MG63 (cell line): Measurements from ENCODE around the gene TAS2R40. TPM values are rescaled to one million over a fixed set of nuclear protein-coding genes. Genes with fewer than 3 reads are reported as not detected.
"Not testable (repeated sequence)": the region's sequence is repeated elsewhere in the genome, so short reads cannot be mapped to it uniquely, and the experiment has no call there.

Experiments
- DNase-seq: peaks from one replicate; pipeline ENCODE4 v3.0.0-alpha.2; 2020
- H3K27me3 ChIP-seq: fragments of 250-450 bp; sonication (Bioruptor Pico); 2 replicates; pipeline ENCODE4 v1.5.1; 2020; ENCODE audit warnings: mild to moderate bottlenecking, moderate library complexity
- H3K36me3 ChIP-seq: fragments of 250-450 bp; sonication (Bioruptor Pico); 2 replicates; pipeline ENCODE4 v1.5.1; 2020; ENCODE audit warnings: mild to moderate bottlenecking, moderate library complexity
- H3K4me3 ChIP-seq: fragments of 250-450 bp; sonication (Bioruptor Pico); 2 replicates; pipeline ENCODE4 v1.5.1; 2020; ENCODE audit warnings: mild to moderate bottlenecking, moderate library complexity
- H3K9me3 ChIP-seq: fragments of 250-450 bp; sonication (Bioruptor Pico); 2 replicates; pipeline ENCODE4 v1.5.1; 2020; ENCODE audit warnings: mild to moderate bottlenecking, moderate library complexity
- total RNA-seq: library from RNA; depleted of rRNA; stranded (reverse); fragments of >200 nt; shearing (Covaris generic); gene quantifications from 2 replicates; pipeline ENCODE4 v1.2.3, GENCODE V29; 2014; ENCODE audit warnings: low replicate concordance; rRNA removed

TAS2R40 gene
- total RNA-seq, 1 experiment from 2014 or later = not detected

GRCh38 chr7:143261901-143262300, 40.1 kb downstream of the TAS2R40 start:
- no peak for DNase-seq
- H3K4me3 ChIP-seq = no peak overlapping the region
- H3K27me3 ChIP-seq = no peaks in the 10 kb centered on the region
- H3K36me3 ChIP-seq = no peaks in the 10 kb centered on the region
- no peaks in the 10 kb centered on the region for H3K9me3 ChIP-seq

- DNase-seq = peak; percentile 75
- Histone ChIP-seq H3K4me3 (peak within 1 kb of the TSS; percentile 79), H3K27me3 (no peaks in the 10 kb centered on the region), H3K9me3 (no peaks in the 10 kb centered on the region), H3K36me3 (no peaks in the 10 kb centered on the region)
Observed at GRCh38 chr7:143263266-143264195, 41.7 kb downstream of the TAS2R40 start, which contains the start of gene GSTK1. Gene GSTK1 (plus strand): TSS chr7:143263441. CDS start chr7:143263514, 73 bp downstream.

GRCh38 chr7:143264196-143264568, 42.3 kb downstream of the TAS2R40 start:
- H3K9me3 ChIP-seq, H3K36me3 ChIP-seq, DNase-seq, H3K27me3 ChIP-seq: not testable (repeated sequence)
- H3K4me3 ChIP-seq = peak overlapping the region; percentile 79

- no peak for DNase-seq
- Histone ChIP-seq H3K4me3 (no peak overlapping the region), H3K36me3 (no peaks in the 10 kb centered on the region), H3K27me3 (no peaks in the 10 kb centered on the region), H3K9me3 (no peaks in the 10 kb centered on the region)
Observed at GRCh38 chr7:143265017-143265693, 43.3 kb downstream of the TAS2R40 start.

GRCh38 chr7:143269251-143269650, 47.4 kb downstream of the TAS2R40 start:
- Histone ChIP-seq H3K27me3 (no peaks in the 10 kb centered on the region), H3K36me3 (no peaks in the 10 kb centered on the region), H3K9me3 (no peaks in the 10 kb centered on the region), H3K4me3 (no peak overlapping the region)
- no peak for DNase-seq

GRCh38 chr7:143271240-143271639, 49.4 kb downstream of the TAS2R40 start:
- H3K9me3 ChIP-seq = no peaks in the 10 kb centered on the region
- no peak for DNase-seq
- H3K36me3 ChIP-seq = no peaks in the 10 kb centered on the region
- H3K27me3 ChIP-seq = no peaks in the 10 kb centered on the region
- no peak overlapping the region for H3K4me3 ChIP-seq

Other genes with a start within 250 kb of the TAS2R40 start
- gene OR9A2, start 194.9 kb upstream of the TAS2R40 start, total RNA-seq = not detected in 2 replicates
- not detected in 2 replicates for gene OR6V1, start 169.7 kb upstream of the TAS2R40 start, total RNA-seq
- gene PIP, start 90.0 kb upstream of the TAS2R40 start, total RNA-seq = not detected in 2 replicates
- not detected in 2 replicates for gene TAS2R39, start 38.6 kb upstream of the TAS2R40 start, total RNA-seq
- 47.3 and 57.5 TPM in 2 replicates for gene GSTK1, start 41.4 kb downstream of the TAS2R40 start, total RNA-seq
- not detected in 2 replicates for gene TMEM139, start 62.9 kb downstream of the TAS2R40 start, total RNA-seq
- gene CASP2, start 66.3 kb downstream of the TAS2R40 start, total RNA-seq = 4.7 and 5.8 TPM in 2 replicates
- gene CLCN1, start 94.1 kb downstream of the TAS2R40 start, total RNA-seq = not detected in 2 replicates
- gene FAM131B, start 140.7 kb downstream of the TAS2R40 start, total RNA-seq = 0.63 and 0.84 TPM in 2 replicates
- 30.9 and 49.3 TPM in 2 replicates for gene ZYX, start 159.3 kb downstream of the TAS2R40 start, total RNA-seq
- gene EPHA1, start 186.8 kb downstream of the TAS2R40 start, total RNA-seq = not detected in 2 replicates
- not detected in 2 replicates for gene TAS2R60, start 221.4 kb downstream of the TAS2R40 start, total RNA-seq